Neural cell (in vitro differentiated cells): Measurements from ENCODE around the gene PIWIL1. TPM values are rescaled to one million over a fixed set of nuclear protein-coding genes. Genes with fewer than 3 reads are reported as not detected.

Source experiments
- H2AFZ ChIP-seq: fragments of 200-600, 300-800 bp; sonication (generic), shearing (Covaris generic); 2 replicates; pipeline ENCODE4 v1.6.0; 2014; ENCODE audit warnings: low read depth, mild to moderate bottlenecking, antibody characterized with exemption, low read length, moderate library complexity
- H3F3A ChIP-seq: fragments of 200-600 bp; shearing (Covaris generic); 2 replicates; pipeline ENCODE4 v1.6.1; 2016; ENCODE audit warnings: mild to moderate bottlenecking, moderate library complexity, mixed read lengths, antibody characterized with exemption, low read length; ENCODE audit not compliant: insufficient read depth, poor library complexity, severe bottlenecking
- H3K27ac ChIP-seq: fragments of 200-600, 300-800 bp; sonication (generic), shearing (Covaris generic); 2 replicates; pipeline ENCODE4 v1.5.1; 2014; ENCODE audit warnings: mild to moderate bottlenecking, low read length, moderate library complexity
- H3K27me3 ChIP-seq: fragments of 300-800, 200-600 bp; sonication (generic), shearing (Covaris generic); 2 replicates; pipeline ENCODE4 v1.6.0; 2014; ENCODE audit warnings: mild to moderate bottlenecking, low read depth, low read length, moderate library complexity; ENCODE audit not compliant: insufficient read depth
- H3K36me3 ChIP-seq: fragments of 300-800, 200-600 bp; sonication (generic), shearing (Covaris generic); 2 replicates; pipeline ENCODE4 v1.5.1; 2014; ENCODE audit warnings: mild to moderate bottlenecking, antibody characterized with exemption, low read length, moderate library complexity; ENCODE audit not compliant: insufficient read depth
- H3K4me2 ChIP-seq: fragments of 300-800, 200-600 bp; sonication (generic), shearing (Covaris generic); 2 replicates; pipeline ENCODE4 v1.6.0; 2014; ENCODE audit warnings: mild to moderate bottlenecking, low read length
- H3K4me3 ChIP-seq: fragments of 300-800, 200-600 bp; sonication (generic), shearing (Covaris generic); 2 replicates; pipeline ENCODE4 v1.5.1; 2014; ENCODE audit warnings: mild to moderate bottlenecking, low read length, moderate library complexity
- H3K79me2 ChIP-seq: fragments of 200-600 bp; shearing (Covaris generic); replicated peaks from 2 replicates; pipeline ENCODE4 v1.6.0; 2014; ENCODE audit warnings: mild to moderate bottlenecking, low read length, moderate library complexity; ENCODE audit not compliant: insufficient read depth
- H3K9ac ChIP-seq: fragments of 300-800, 200-600 bp; sonication (generic), shearing (Covaris generic); 2 replicates; pipeline ENCODE4 v1.6.1; 2016; ENCODE audit warnings: mild to moderate bottlenecking, low read length, mixed read lengths
- H3K9me2 ChIP-seq: fragments of 200-600 bp; shearing (Covaris generic); 2 replicates; pipeline ENCODE4 v1.6.1; 2016; ENCODE audit warnings: mild to moderate bottlenecking, low read length, mixed read lengths; ENCODE audit not compliant: insufficient read depth
- H3K9me3 ChIP-seq: fragments of 200-600, 300-800 bp; sonication (generic), shearing (Covaris generic); 2 replicates; pipeline ENCODE4 v1.6.1; 2016; ENCODE audit warnings: mild to moderate bottlenecking, mixed run types, low read length, moderate library complexity, mixed read lengths
- H4K20me1 ChIP-seq: fragments of 200-600 bp; shearing (Covaris generic); 2 replicates; pipeline ENCODE4 v1.6.1; 2016; ENCODE audit warnings: mild to moderate bottlenecking, mixed run types; ENCODE audit not compliant: insufficient read depth
- EP300 ChIP-seq: fragments of 450-650 bp; conservative IDR thresholded peaks from 2 replicates; pipeline ENCODE4 v1.6.1; 2014; ENCODE audit warnings: antibody characterized with exemption, mild to moderate bottlenecking, moderate library complexity; ENCODE audit not compliant: poor library complexity, severe bottlenecking
- EZH2 ChIP-seq: fragments of 200-600, 300-800 bp; shearing (Covaris generic), sonication (generic); IDR thresholded peaks from 2 replicates; pipeline ENCODE4 v1.6.1; 2014; ENCODE audit warnings: antibody characterized with exemption, low read length, borderline replicate concordance, mild to moderate bottlenecking; ENCODE audit not compliant: insufficient read depth, poor library complexity, severe bottlenecking
- MXI1 ChIP-seq: fragments of 450-650 bp; conservative IDR thresholded peaks from 2 replicates; pipeline ENCODE4 v1.6.1; 2014; ENCODE audit warnings: antibody characterized with exemption, mild to moderate bottlenecking; ENCODE audit not compliant: poor library complexity, severe bottlenecking
- POLR2AphosphoS5 ChIP-seq: IDR thresholded peaks from 2 replicates; pipeline ENCODE4 v1.6.1; 2012
- RAD21 ChIP-seq: fragments of 450-650 bp; conservative IDR thresholded peaks from 2 replicates; pipeline ENCODE4 v1.6.1; 2014; ENCODE audit warnings: antibody characterized with exemption, mild to moderate bottlenecking, moderate library complexity
- SMC3 ChIP-seq: fragments of 450-650 bp; conservative IDR thresholded peaks from 2 replicates; pipeline ENCODE4 v1.6.1; 2014; ENCODE audit warnings: antibody characterized with exemption, mild to moderate bottlenecking, moderate library complexity; ENCODE audit not compliant: poor library complexity
- TAF1 ChIP-seq: IDR thresholded peaks from 2 replicates; pipeline ENCODE4 v1.6.1; 2012; ENCODE audit warnings: low read depth
- polyA plus RNA-seq: library from polyadenylated mRNA; depleted of rRNA; stranded (reverse); fragments of >200 nt; gene quantifications from 2 replicates; pipeline ENCODE4 v1.2.3, GENCODE V29; 2014
- TF ChIP-seq, protein P1 (sequence below): IDR thresholded peaks from 2 replicates; pipeline ENCODE4 v1.6.1; 2012; ENCODE audit warnings: borderline replicate concordance
- TF ChIP-seq, protein P2 (sequence below): fragments of 450-650 bp; IDR thresholded peaks from 2 replicates; pipeline ENCODE4 v1.5.1; 2014; ENCODE audit warnings: antibody characterized with exemption, mild to moderate bottlenecking, moderate library complexity; ENCODE audit not compliant: poor library complexity, severe bottlenecking

The PIWIL1 gene
- polyA plus RNA-seq, 1 donor from 2014 or later = not detected

DNA sequence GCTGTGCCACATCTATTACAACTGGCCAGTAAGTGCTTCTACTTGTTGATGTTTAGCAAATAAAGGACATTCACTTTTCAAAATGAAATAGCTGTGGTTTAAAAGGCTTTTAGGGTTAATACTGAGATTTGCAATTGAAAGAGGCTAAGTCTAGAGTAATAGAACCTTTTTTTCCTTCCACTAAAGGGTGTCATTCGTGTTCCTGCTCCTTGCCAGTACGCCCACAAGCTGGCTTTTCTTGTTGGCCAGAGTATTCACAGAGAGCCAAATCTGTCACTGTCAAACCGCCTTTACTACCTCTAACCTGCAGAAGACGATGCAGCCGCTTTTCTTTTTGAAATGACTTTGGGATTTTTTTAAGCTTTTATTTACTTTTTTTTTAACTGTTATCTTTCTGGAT is 33.6 kb downstream of the PIWIL1 start:
- no peaks in the 10 kb centered on the region for H3K36me3 ChIP-seq
- no peaks in the 10 kb centered on the region for H3K27me3 ChIP-seq
- no peaks in the 10 kb centered on the region for H3K9me3 ChIP-seq
- no peak overlapping the region for H3K4me3 ChIP-seq
- no peaks in the 10 kb centered on the region for H3K79me2 ChIP-seq
- H3K9me2 ChIP-seq = no peaks in the 10 kb centered on the region
- no peaks in the 10 kb centered on the region for H4K20me1 ChIP-seq
- no peak overlapping the region for H3K4me2 ChIP-seq
- no peak for TF ChIP-seq EZH2
- TF ChIP-seq EP300 = no peak
- TF ChIP-seq TAF1 = no peak
- TF ChIP-seq SMC3 = no peak
- no peak for TF ChIP-seq MXI1
- TF ChIP-seq POLR2AphosphoS5 = no peak
- TF ChIP-seq, protein P1, sequence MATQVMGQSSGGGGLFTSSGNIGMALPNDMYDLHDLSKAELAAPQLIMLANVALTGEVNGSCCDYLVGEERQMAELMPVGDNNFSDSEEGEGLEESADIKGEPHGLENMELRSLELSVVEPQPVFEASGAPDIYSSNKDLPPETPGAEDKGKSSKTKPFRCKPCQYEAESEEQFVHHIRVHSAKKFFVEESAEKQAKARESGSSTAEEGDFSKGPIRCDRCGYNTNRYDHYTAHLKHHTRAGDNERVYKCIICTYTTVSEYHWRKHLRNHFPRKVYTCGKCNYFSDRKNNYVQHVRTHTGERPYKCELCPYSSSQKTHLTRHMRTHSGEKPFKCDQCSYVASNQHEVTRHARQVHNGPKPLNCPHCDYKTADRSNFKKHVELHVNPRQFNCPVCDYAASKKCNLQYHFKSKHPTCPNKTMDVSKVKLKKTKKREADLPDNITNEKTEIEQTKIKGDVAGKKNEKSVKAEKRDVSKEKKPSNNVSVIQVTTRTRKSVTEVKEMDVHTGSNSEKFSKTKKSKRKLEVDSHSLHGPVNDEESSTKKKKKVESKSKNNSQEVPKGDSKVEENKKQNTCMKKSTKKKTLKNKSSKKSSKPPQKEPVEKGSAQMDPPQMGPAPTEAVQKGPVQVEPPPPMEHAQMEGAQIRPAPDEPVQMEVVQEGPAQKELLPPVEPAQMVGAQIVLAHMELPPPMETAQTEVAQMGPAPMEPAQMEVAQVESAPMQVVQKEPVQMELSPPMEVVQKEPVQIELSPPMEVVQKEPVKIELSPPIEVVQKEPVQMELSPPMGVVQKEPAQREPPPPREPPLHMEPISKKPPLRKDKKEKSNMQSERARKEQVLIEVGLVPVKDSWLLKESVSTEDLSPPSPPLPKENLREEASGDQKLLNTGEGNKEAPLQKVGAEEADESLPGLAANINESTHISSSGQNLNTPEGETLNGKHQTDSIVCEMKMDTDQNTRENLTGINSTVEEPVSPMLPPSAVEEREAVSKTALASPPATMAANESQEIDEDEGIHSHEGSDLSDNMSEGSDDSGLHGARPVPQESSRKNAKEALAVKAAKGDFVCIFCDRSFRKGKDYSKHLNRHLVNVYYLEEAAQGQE = no peak
- TF ChIP-seq RAD21 = no peak
- TF ChIP-seq, protein P2, sequence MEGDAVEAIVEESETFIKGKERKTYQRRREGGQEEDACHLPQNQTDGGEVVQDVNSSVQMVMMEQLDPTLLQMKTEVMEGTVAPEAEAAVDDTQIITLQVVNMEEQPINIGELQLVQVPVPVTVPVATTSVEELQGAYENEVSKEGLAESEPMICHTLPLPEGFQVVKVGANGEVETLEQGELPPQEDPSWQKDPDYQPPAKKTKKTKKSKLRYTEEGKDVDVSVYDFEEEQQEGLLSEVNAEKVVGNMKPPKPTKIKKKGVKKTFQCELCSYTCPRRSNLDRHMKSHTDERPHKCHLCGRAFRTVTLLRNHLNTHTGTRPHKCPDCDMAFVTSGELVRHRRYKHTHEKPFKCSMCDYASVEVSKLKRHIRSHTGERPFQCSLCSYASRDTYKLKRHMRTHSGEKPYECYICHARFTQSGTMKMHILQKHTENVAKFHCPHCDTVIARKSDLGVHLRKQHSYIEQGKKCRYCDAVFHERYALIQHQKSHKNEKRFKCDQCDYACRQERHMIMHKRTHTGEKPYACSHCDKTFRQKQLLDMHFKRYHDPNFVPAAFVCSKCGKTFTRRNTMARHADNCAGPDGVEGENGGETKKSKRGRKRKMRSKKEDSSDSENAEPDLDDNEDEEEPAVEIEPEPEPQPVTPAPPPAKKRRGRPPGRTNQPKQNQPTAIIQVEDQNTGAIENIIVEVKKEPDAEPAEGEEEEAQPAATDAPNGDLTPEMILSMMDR = no peak
- no peak overlapping the region for H3K9ac ChIP-seq
- H2AFZ ChIP-seq = no peak overlapping the region
- no peak overlapping the region for H3K27ac ChIP-seq
- no peaks in the 10 kb centered on the region for H3F3A ChIP-seq

DNA sequence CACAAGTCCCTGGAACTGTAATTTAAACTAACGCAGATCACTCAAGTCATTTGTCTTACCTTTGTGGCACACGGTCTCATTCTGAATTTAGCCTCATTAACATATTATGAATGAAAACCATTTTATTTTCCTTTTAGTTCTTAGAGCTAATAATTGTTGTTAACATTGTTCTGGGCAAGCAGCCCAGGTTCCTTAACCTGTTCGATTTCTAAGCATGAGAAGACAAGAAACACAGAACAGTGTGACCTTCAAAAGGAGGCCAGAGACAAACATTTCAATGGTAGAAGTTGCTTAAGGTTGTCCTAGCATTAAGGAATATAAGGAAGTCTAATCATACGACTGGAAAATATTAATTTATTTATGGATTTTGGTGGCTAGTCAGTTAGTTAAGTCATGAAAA is 35.2 kb downstream of the PIWIL1 start:
- H3K9ac ChIP-seq = no peak overlapping the region
- H3K27me3 ChIP-seq = no peaks in the 10 kb centered on the region
- no peak overlapping the region for H3K27ac ChIP-seq
- no peaks in the 10 kb centered on the region for H3F3A ChIP-seq
- no peaks in the 10 kb centered on the region for H3K79me2 ChIP-seq
- no peaks in the 10 kb centered on the region for H4K20me1 ChIP-seq
- no peak overlapping the region for H3K4me3 ChIP-seq
- no peak overlapping the region for H3K4me2 ChIP-seq
- TF ChIP-seq TAF1 = no peak
- TF ChIP-seq, protein P2 = no peak
- no peak for TF ChIP-seq EP300
- no peak for TF ChIP-seq MXI1
- TF ChIP-seq SMC3 = no peak
- no peak for TF ChIP-seq RAD21
- no peak for TF ChIP-seq POLR2AphosphoS5
- TF ChIP-seq, protein P1 = no peak
- TF ChIP-seq EZH2 = no peak
- H3K9me2 ChIP-seq = no peaks in the 10 kb centered on the region
- no peaks in the 10 kb centered on the region for H3K9me3 ChIP-seq
- no peaks in the 10 kb centered on the region for H3K36me3 ChIP-seq
- no peak overlapping the region for H2AFZ ChIP-seq
